GM12864 (cell line): ENCODE measurements around the gene TCP10L.
"Not testable (repeated sequence)": the region's sequence is repeated elsewhere in the genome, so short reads cannot be mapped to it uniquely, and the experiment has no call there.

ENCODE experiments used
- DNase-seq: peaks from one replicate; pipeline ENCODE4 v3.0.0-alpha.2; 2011; ENCODE audit warnings: low read depth
- H3K4me3 ChIP-seq: 2 replicates; pipeline ENCODE4 v1.5.1; 2011; ENCODE audit warnings: mild to moderate bottlenecking, low read depth, low read length, control low read depth
- CTCF ChIP-seq: IDR thresholded peaks from 2 replicates; pipeline ENCODE4 v1.5.1; 2011; ENCODE audit warnings: low read depth, mild to moderate bottlenecking, moderate library complexity, low read length, control low read depth, inconsistent platforms; ENCODE audit errors: missing control alignments

Gene TCP10L

GRCh38 chr21:32585042-32585710 lies at the start of gene TCP10L:
TCP10L (minus strand) TSS chr21:32585523; CDS start chr21:32584304, 1,219 bp downstream.
- H3K4me3 ChIP-seq, result no peak within 1 kb of the TSS
- DNase-seq, result no peak
- TF ChIP-seq CTCF, result no peak

- TF ChIP-seq CTCF, result no peak
- DNase-seq, result no peak
- H3K4me3 ChIP-seq, result no peak overlapping the region
These were observed 41.4 kb upstream of the TCP10L start for GRCh38 chr21:32626621-32627196.

GRCh38 chr21:32618218-32618617 lies 32.9 kb upstream of the TCP10L start:
- DNase-seq, H3K4me3 ChIP-seq: not testable (repeated sequence)

- DNase-seq, result no peak
- H3K4me3 ChIP-seq, result peak overlapping the region; percentile 57
- no peak for TF ChIP-seq CTCF
These were observed 28.2 kb upstream of the TCP10L start for GRCh38 chr21:32613436-32614043.

- H3K4me3 ChIP-seq, result peak overlapping the region; percentile 57
- no peak for DNase-seq
- no peak for TF ChIP-seq CTCF
These were observed 27.6 kb upstream of the TCP10L start for GRCh38 chr21:32612999-32613337.

GRCh38 chr21:32612075-32612998 lies 27.0 kb upstream of the TCP10L start, which contains the start of gene CFAP298:
CFAP298 (minus strand) TSS chr21:32612377; CDS start chr21:32612243, 134 bp downstream.
- H3K4me3 ChIP-seq, result peak within 1 kb of the TSS; percentile 57
- TF ChIP-seq CTCF, result no peak
- DNase-seq, result peak; percentile 85
